Brain microvascular endothelial cell (primary cell): ENCODE data around the gene GALNT8.
"Not testable (repeated sequence)": the region's sequence is repeated elsewhere in the genome, so short reads cannot be mapped to it uniquely, and the experiment has no call there.

Source experiments
- DNase-seq: peaks from one replicate; pipeline ENCODE4 v3.0.0-alpha.2; 2020
- H3K27ac ChIP-seq: fragments of 250-450 bp; sonication (Bioruptor Pico); 2 replicates; pipeline ENCODE4 v1.5.1; 2020; ENCODE audit warnings: mild to moderate bottlenecking, moderate library complexity
- H3K27me3 ChIP-seq: fragments of 250-450 bp; sonication (Bioruptor Pico); replicated peaks from 2 replicates; pipeline ENCODE4 v1.5.1; 2020; ENCODE audit warnings: mild to moderate bottlenecking
- H3K36me3 ChIP-seq: fragments of 250-450 bp; sonication (Bioruptor Pico); replicated peaks from 2 replicates; pipeline ENCODE4 v1.5.1; 2020; ENCODE audit warnings: mild to moderate bottlenecking
- H3K4me3 ChIP-seq: 2 replicates; pipeline ENCODE4 v1.5.1; 2011; ENCODE audit warnings: low read depth, mild to moderate bottlenecking, control low read depth, low read length, moderate library complexity
- CTCF ChIP-seq: IDR thresholded peaks from 2 replicates; pipeline ENCODE4 v1.5.1; 2011; ENCODE audit warnings: low read depth, mild to moderate bottlenecking, moderate library complexity, low read length, control low read depth, inconsistent platforms; ENCODE audit errors: missing control alignments
- in situ Hi-C: cut with HindIII; loops from 2 replicates; pipeline ENCODE4 v1.10.0; 2017; ENCODE audit warnings: low sequenced_read_pairs, low pct_ligation_motif_present

Gene GALNT8

GRCh38 chr12:4717806-4718205 lies 2.4 kb upstream of the GALNT8 start:
- TF ChIP-seq CTCF: no peak
- no peaks in the 10 kb centered on the region for H3K36me3 ChIP-seq
- H3K27me3 ChIP-seq: no peaks in the 10 kb centered on the region
- in situ Hi-C loops: no loop called here
- no peak overlapping the region for H3K4me3 ChIP-seq
- no peak for DNase-seq
- no peak overlapping the region for H3K27ac ChIP-seq

GRCh38 chr12:4720637-4720995 lies 416 bp downstream of the GALNT8 start:
- no peaks in the 10 kb centered on the region for H3K36me3 ChIP-seq
- H3K27ac ChIP-seq: no peak overlapping the region
- H3K4me3 ChIP-seq: no peak overlapping the region
- no peaks in the 10 kb centered on the region for H3K27me3 ChIP-seq
- no peak for DNase-seq
- TF ChIP-seq CTCF: no peak
- in situ Hi-C loops: no loop called here

GRCh38 chr12:4721587-4721986 lies 1.4 kb downstream of the GALNT8 start:
- in situ Hi-C loops, H3K36me3 ChIP-seq, H3K27ac ChIP-seq, H3K4me3 ChIP-seq, H3K27me3 ChIP-seq, DNase-seq: not testable (repeated sequence)

- TF ChIP-seq CTCF: no peak
- Histone ChIP-seq H3K27ac (no peak overlapping the region), H3K27me3 (no peaks in the 10 kb centered on the region), H3K4me3 (no peak overlapping the region), H3K36me3 (no peaks in the 10 kb centered on the region)
- in situ Hi-C loops: no loop called here
- no peak for DNase-seq
These were observed 3.0 kb downstream of the GALNT8 start for GRCh38 chr12:4723226-4723625.

- in situ Hi-C loops: no loop called here
- no peak for DNase-seq
- H3K4me3 ChIP-seq: no peak overlapping the region
- no peaks in the 10 kb centered on the region for H3K36me3 ChIP-seq
- no peak for TF ChIP-seq CTCF
- H3K27me3 ChIP-seq: no peaks in the 10 kb centered on the region
- no peak overlapping the region for H3K27ac ChIP-seq
These were observed 4.9 kb downstream of the GALNT8 start for GRCh38 chr12:4725057-4725456.

- no peak for TF ChIP-seq CTCF
- Histone ChIP-seq H3K27me3 (no peaks in the 10 kb centered on the region), H3K36me3 (no peaks in the 10 kb centered on the region), H3K4me3 (no peak overlapping the region), H3K27ac (no peak overlapping the region)
- in situ Hi-C loops: no loop called here
- no peak for DNase-seq
These were observed 14.6 kb downstream of the GALNT8 start for GRCh38 chr12:4734625-4735340.
